HG03175 (cell line): ENCODE measurements around the gene MYLK.
"Not testable (repeated sequence)": the region's sequence is repeated elsewhere in the genome, so short reads cannot be mapped to it uniquely, and the experiment has no call there.

Experiments used
- ATAC-seq: cut with Tn5 transposase; IDR thresholded peaks from one replicate; pipeline ENCODE4 v1.9.1; 2021; ENCODE audit warnings: mild to moderate bottlenecking, moderate library complexity; ENCODE audit not compliant: unreplicated experiment

MYLK gene

GRCh38 chr3:123610331-123610730, 273.8 kb downstream of the MYLK start:
- peak; percentile 92 for ATAC-seq

- ATAC-seq = no peak
Observed at GRCh38 chr3:123609063-123609462, 275.1 kb downstream of the MYLK start.

GRCh38 chr3:123608263-123608937, 275.7 kb downstream of the MYLK start:
- ATAC-seq = no peak

- ATAC-seq = no peak
Observed at GRCh38 chr3:123606527-123606926, 277.6 kb downstream of the MYLK start.

GRCh38 chr3:123605789-123606234, 278.3 kb downstream of the MYLK start:
- ATAC-seq = peak; percentile 47

- ATAC-seq = not testable (repeated sequence)
Observed at GRCh38 chr3:123603153-123603552, 281.0 kb downstream of the MYLK start.

GRCh38 chr3:123602325-123602724, 281.8 kb downstream of the MYLK start:
- ATAC-seq = no peak

GRCh38 chr3:123600863-123601262, 283.3 kb downstream of the MYLK start:
- ATAC-seq = not testable (repeated sequence)

GRCh38 chr3:123597561-123597960, 286.6 kb downstream of the MYLK start:
- ATAC-seq = no peak

GRCh38 chr3:123595396-123596180, 288.5 kb downstream of the MYLK start:
- ATAC-seq = no peak

GRCh38 chr3:123593381-123593780, 290.8 kb downstream of the MYLK start:
- no peak for ATAC-seq

GRCh38 chr3:123590685-123591450, 293.3 kb downstream of the MYLK start:
- no peak for ATAC-seq

GRCh38 chr3:123587401-123587800, 296.7 kb downstream of the MYLK start:
- ATAC-seq = no peak

GRCh38 chr3:123586968-123587367, 297.2 kb downstream of the MYLK start:
- no peak for ATAC-seq

GRCh38 chr3:123586131-123586530, 298.0 kb downstream of the MYLK start:
- no peak for ATAC-seq

- peak; percentile 91 for ATAC-seq
Observed at GRCh38 chr3:123584988-123585937, 298.9 kb downstream of the MYLK start, which contains the start of gene HACD2. Gene HACD2, minus strand, starts transcription at chr3:123585053. Its CDS starts 26 bp downstream, at chr3:123585027.

GRCh38 chr3:123584284-123584987, 299.7 kb downstream of the MYLK start:
- peak; percentile 33 for ATAC-seq

GRCh38 chr3:123583561-123583960, 300.6 kb downstream of the MYLK start:
- ATAC-seq = no peak

- no peak for ATAC-seq
Observed at GRCh38 chr3:123582315-123582714, 301.8 kb downstream of the MYLK start.

GRCh38 chr3:123576122-123576521, 308.0 kb downstream of the MYLK start:
- no peak for ATAC-seq
